ENCODE measurements around the gene ALDH7A1.
"Not testable (repeated sequence)": the region's sequence is repeated elsewhere in the genome, so short reads cannot be mapped to it uniquely, and the experiment has no call there.

Gene ALDH7A1

GRCh38 chr5:126600631-126601511, 5.9 kb upstream of the ALDH7A1 start, which contains the start of gene PHAX:
Gene PHAX, plus strand, starts transcription at chr5:126600947. Its CDS starts 16 bp downstream, at chr5:126600963.
- Histone ChIP-seq H3K4me1 (ENCODE audit: low read depth, poor library complexity, severe bottlenecking) (peaks cover 42% of the 10 kb centered on the region), H3K4me2 (peak within 1 kb of the TSS; percentile 67), H3K27ac (peak within 1 kb of the TSS; percentile 70), H3K27me3 (ENCODE audit: insufficient read depth, low read depth) (no peaks in the 10 kb centered on the region), H2AFZ (ENCODE audit: low read depth) (peak within 1 kb of the TSS; percentile 90), H4K20me1 (ENCODE audit: insufficient read depth) (no peaks in the 10 kb centered on the region), H3K79me2 (ENCODE audit: insufficient read depth, low read depth) (peaks cover 47% of the 10 kb centered on the region), H3K4me3 (IDR thresholded peaks at IDR 0.05; ENCODE audit: insufficient read depth, low read depth, low read length) (no peak within 1 kb of the TSS), H3K36me3 (ENCODE audit: insufficient read depth) (peaks cover 7% of the 10 kb centered on the region; the same call in 1 of the 2 replicates), H3K9ac (peak within 1 kb of the TSS; percentile 90)
- TF ChIP-seq CTCF (conservative IDR thresholded peaks at IDR 0.05; ENCODE audit: low read depth, low read length), result peak; percentile 71

- not testable (repeated sequence) for H3K36me3 ChIP-seq (ENCODE audit: insufficient read depth); H3K27me3 ChIP-seq (ENCODE audit: insufficient read depth, low read depth); H3K9ac ChIP-seq; H3K4me3 ChIP-seq (IDR thresholded peaks at IDR 0.05; ENCODE audit: insufficient read depth, low read depth, low read length); H4K20me1 ChIP-seq (ENCODE audit: insufficient read depth); H3K27ac ChIP-seq
- H2AFZ ChIP-seq (ENCODE audit: low read depth), result peak overlapping the region; percentile 90; the same call in 1 of the 2 replicates
- peak overlapping the region; percentile 21; the same call in 1 of the 2 replicates for H3K4me2 ChIP-seq
- H3K4me1 ChIP-seq (ENCODE audit: low read depth, poor library complexity, severe bottlenecking), result peaks cover 35% of the 10 kb centered on the region
- H3K79me2 ChIP-seq (ENCODE audit: insufficient read depth, low read depth), result peaks cover 40% of the 10 kb centered on the region
These were observed 5.1 kb upstream of the ALDH7A1 start for GRCh38 chr5:126599971-126600630.

GRCh38 chr5:126599499-126599898, 4.5 kb upstream of the ALDH7A1 start:
- H3K9ac ChIP-seq, result no peak overlapping the region
- TF ChIP-seq CTCF (conservative IDR thresholded peaks at IDR 0.05; ENCODE audit: low read depth, low read length), result no peak
- H3K4me3 ChIP-seq (IDR thresholded peaks at IDR 0.05; ENCODE audit: insufficient read depth, low read depth, low read length), result no peak overlapping the region
- H3K36me3 ChIP-seq (ENCODE audit: insufficient read depth), result peaks cover 7% of the 10 kb centered on the region; the same call in 1 of the 2 replicates
- H2AFZ ChIP-seq (ENCODE audit: low read depth), result no peak overlapping the region
- peaks cover 29% of the 10 kb centered on the region for H3K4me1 ChIP-seq (ENCODE audit: low read depth, poor library complexity, severe bottlenecking)
- H3K27ac ChIP-seq, result no peak overlapping the region
- H3K27me3 ChIP-seq (ENCODE audit: insufficient read depth, low read depth), result no peaks in the 10 kb centered on the region
- no peaks in the 10 kb centered on the region for H4K20me1 ChIP-seq (ENCODE audit: insufficient read depth)
- no peak overlapping the region for H3K4me2 ChIP-seq
- H3K79me2 ChIP-seq (ENCODE audit: insufficient read depth, low read depth), result peaks cover 34% of the 10 kb centered on the region

- Histone ChIP-seq H3K36me3 (ENCODE audit: insufficient read depth) (no peaks in the 10 kb centered on the region), H3K27me3 (ENCODE audit: insufficient read depth, low read depth) (no peaks in the 10 kb centered on the region), H2AFZ (ENCODE audit: low read depth) (no peak overlapping the region), H4K20me1 (ENCODE audit: insufficient read depth) (no peaks in the 10 kb centered on the region), H3K4me2 (no peak overlapping the region), H3K27ac (no peak overlapping the region), H3K4me1 (ENCODE audit: low read depth, poor library complexity, severe bottlenecking) (peaks cover 10% of the 10 kb centered on the region), H3K4me3 (IDR thresholded peaks at IDR 0.05; ENCODE audit: insufficient read depth, low read depth, low read length) (no peak overlapping the region), H3K79me2 (ENCODE audit: insufficient read depth, low read depth) (peaks cover 10% of the 10 kb centered on the region), H3K9ac (no peak overlapping the region)
- no peak for TF ChIP-seq CTCF (conservative IDR thresholded peaks at IDR 0.05; ENCODE audit: low read depth, low read length)
These were observed 2.1 kb upstream of the ALDH7A1 start for GRCh38 chr5:126597156-126597555.

Data from KMS-11 (cell line).